CD4-positive, alpha-beta T cell (primary cell): ENCODE results near the gene RANBP10. TPM values are rescaled to one million over a fixed set of nuclear protein-coding genes. Genes with fewer than 3 reads are reported as not detected.

Experiments
- ATAC-seq: fragments of 200-7000 bp; cut with Tn5 transposase; one replicate; pipeline ENCODE4 v1.10.0; 2022; ENCODE audit warnings: mild to moderate bottlenecking; ENCODE audit not compliant: poor library complexity
- CTCF ChIA-PET: fragments of 350-600 bp; sonication (Branson Sonifier 250); formaldehyde crosslinking; loops from one replicate; lab custom pipeline; 2021; ENCODE audit warnings: antibody characterized with exemption, inconsistent platforms; lab: Charles Lee
- POLR2A ChIA-PET: fragments of 350-600 bp; sonication (Branson Sonifier 250); formaldehyde crosslinking; loops from one replicate; lab custom pipeline; 2021; ENCODE audit warnings: antibody characterized with exemption, inconsistent platforms; lab: Charles Lee
- DNase-seq, 14 experiments: peaks; one replicate each; pipeline ENCODE4 v3.0.0-alpha.2; 2013 to 2020; ENCODE audit warnings: mixed read lengths in 2 of 14
- H3K27ac ChIP-seq, 2 donors: one replicate each; pipeline versions ENCODE4 v1.5.1 to v1.7.0; 2013; ENCODE audit warnings: low read length in 2 of 2, low read depth in 1 of 2, mild to moderate bottlenecking in 1 of 2
- H3K27me3 ChIP-seq, 2 experiments: 1 replicate in 1 of 2; 2 replicates in 1 of 2; pipeline versions ENCODE4 v1.6.1 to v1.7.0; 2013; ENCODE audit warnings: low read length in 2 of 2, control low read depth in 1 of 2, mild to moderate bottlenecking in 1 of 2, moderate library complexity in 1 of 2; ENCODE audit not compliant: insufficient read depth in 2 of 2, control insufficient read depth in 1 of 2
- H3K36me3 ChIP-seq: one replicate; pipeline ENCODE4 v1.6.1; 2013; ENCODE audit warnings: low read length, control low read depth; ENCODE audit not compliant: insufficient read depth
- H3K4me1 ChIP-seq: one replicate; pipeline ENCODE4 v1.6.1; 2013; ENCODE audit warnings: low read length, control low read depth; ENCODE audit not compliant: insufficient read depth
- H3K4me3 ChIP-seq: one replicate; pipeline ENCODE4 v1.5.1; 2013; ENCODE audit warnings: mild to moderate bottlenecking, low read length, moderate library complexity
- H3K9me3 ChIP-seq, 2 experiments: 1 replicate in 1 of 2; 2 replicates in 1 of 2; pipeline versions ENCODE4 v1.6.1 to v1.7.0; 2013; ENCODE audit warnings: low read length in 2 of 2, mild to moderate bottlenecking in 2 of 2, control low read depth in 1 of 2, moderate library complexity in 1 of 2; ENCODE audit not compliant: control insufficient read depth in 1 of 2, insufficient read depth in 1 of 2
- H3K27ac Mint-ChIP-seq: one replicate; pipeline ENCODE4 v1.8.0; 2020; ENCODE audit warnings: mixed read lengths
- H3K27me3 Mint-ChIP-seq: one replicate; pipeline ENCODE4 v1.8.0; 2021; ENCODE audit warnings: mixed read lengths
- H3K36me3 Mint-ChIP-seq: one replicate; pipeline ENCODE4 v1.8.0; 2021; ENCODE audit warnings: low read depth, mixed read lengths
- H3K4me1 Mint-ChIP-seq: one replicate; pipeline ENCODE4 v1.8.0; 2021; ENCODE audit warnings: low read depth, mixed read lengths
- H3K4me3 Mint-ChIP-seq: one replicate; pipeline ENCODE4 v1.8.0; 2020; ENCODE audit warnings: mild to moderate bottlenecking, mixed read lengths
- H3K9me3 Mint-ChIP-seq: one replicate; pipeline ENCODE4 v1.8.0; 2020; ENCODE audit warnings: mixed read lengths
- CTCF ChIP-seq: fragments of 200-600 bp; IDR thresholded peaks from one replicate; pipeline ENCODE4 v1.8.0; 2022; ENCODE audit warnings: antibody characterized with exemption, mild to moderate bottlenecking
- intact Hi-C, 2 experiments: fragments of 100-400 bp; cut with DNase I in 1 of 2; cut with micrococcal nuclease in 1 of 2; formaldehyde crosslinking; loops; one replicate each; pipeline versions ENCODE4 v1.15.1 to v1.9.0; 2023 to 2025; cut with DNase I, micrococcal nuclease
- total RNA-seq, 174 experiments: library from RNA in 2 of 174; stranded (reverse) in 2 of 174; gene quantifications; one replicate each; pipeline ENCODE4 v1.2.3 and lab custom pipeline; 2021 to 2026

RANBP10 gene
- total RNA-seq, 2 experiments from 2014 or later = 12.0 to 13.6 TPM

GRCh38 chr16:67828651-67829050 lies 22.3 kb upstream of the RANBP10 start:
- peaks cover 13% of the 10 kb centered on the region for H3K4me1 ChIP-seq
- DNase-seq = no peak
- CTCF ChIA-PET = no interaction called here

DNA sequence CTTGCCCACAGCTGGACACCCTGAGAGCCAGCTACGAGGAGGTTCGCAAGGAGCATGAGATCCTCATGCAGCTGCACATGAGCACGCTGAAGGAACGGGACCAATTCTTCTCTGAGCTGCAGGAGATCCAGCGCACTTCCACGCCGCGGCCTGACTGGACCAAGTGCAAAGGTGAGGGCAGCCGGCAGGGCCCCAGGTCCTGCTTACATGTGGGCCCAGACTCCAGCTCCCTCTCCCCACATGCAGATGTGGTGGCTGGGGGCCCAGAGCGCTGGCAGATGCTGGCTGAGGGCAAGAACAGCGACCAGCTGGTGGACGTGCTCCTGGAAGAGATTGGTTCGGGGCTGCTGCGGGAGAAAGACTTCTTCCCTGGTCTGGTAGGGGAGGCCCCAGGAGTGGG lies 19.5 kb upstream of the RANBP10 start:
- ATAC-seq (no peak), DNase-seq (no peak)
- Mint-ChIP-seq H3K27ac (no peak overlapping the region), H3K4me1 (no peaks in the 10 kb centered on the region), H3K36me3 (peaks cover 19% of the 10 kb centered on the region), H3K27me3 (no peaks in the 10 kb centered on the region), H3K4me3 (no peak overlapping the region), H3K9me3 (no peaks in the 10 kb centered on the region)
- H3K9me3 ChIP-seq = no peaks in the 10 kb centered on the region
- no peaks in the 10 kb centered on the region for H3K27me3 ChIP-seq
- peaks cover 33% of the 10 kb centered on the region for H3K36me3 ChIP-seq
- H3K4me3 ChIP-seq = no peak overlapping the region
- intact Hi-C loops = no loop called here
- no peak overlapping the region for H3K27ac ChIP-seq
- TF ChIP-seq CTCF = no peak
- POLR2A ChIA-PET = no interaction called here
- H3K4me1 ChIP-seq = no peaks in the 10 kb centered on the region
- CTCF ChIA-PET = interaction anchor here (1.3 to 3.3 kb wide), 2 partner anchors 10 to 15 kb away, joined by 3 to 13 read pairs; no protein-coding TSS in a partner anchor

More at GRCh38 chr16:67828651-67829050, 22.3 kb upstream of the RANBP10 start:
- intact Hi-C loops = no loop called here
- Histone ChIP-seq H3K27me3 (no peaks in the 10 kb centered on the region), H3K9me3 (no peaks in the 10 kb centered on the region), H3K36me3 (peaks cover 45% of the 10 kb centered on the region), H3K27ac (no peak overlapping the region), H3K4me3 (no peak overlapping the region)
- ATAC-seq = no peak
- peaks cover 14% of the 10 kb centered on the region for H3K4me1 Mint-ChIP-seq
- H3K9me3 Mint-ChIP-seq = no peaks in the 10 kb centered on the region
- peaks cover 32% of the 10 kb centered on the region for H3K36me3 Mint-ChIP-seq
- no peak for TF ChIP-seq CTCF
- no peak overlapping the region for H3K27ac Mint-ChIP-seq
- no peak overlapping the region for H3K4me3 Mint-ChIP-seq
- POLR2A ChIA-PET = interaction anchor here (0.6 kb wide), 1 partner anchor 590 kb away, joined by 3 read pairs; no protein-coding TSS in a partner anchor
- no peaks in the 10 kb centered on the region for H3K27me3 Mint-ChIP-seq

GRCh38 chr16:67825119-67825518 lies 18.8 kb upstream of the RANBP10 start:
- Histone ChIP-seq H3K9me3 (no peaks in the 10 kb centered on the region), H3K27ac (no peak overlapping the region), H3K36me3 (peaks cover 25% of the 10 kb centered on the region), H3K4me3 (no peak overlapping the region), H3K27me3 (no peaks in the 10 kb centered on the region), H3K4me1 (no peaks in the 10 kb centered on the region)
- ChIA-PET CTCF (interaction anchor here (3.3 kb wide), 1 partner anchor 9 kb away, joined by 13 read pairs; no protein-coding TSS in a partner anchor), POLR2A (no interaction called here)
- TF ChIP-seq CTCF = no peak
- Mint-ChIP-seq H3K9me3 (no peaks in the 10 kb centered on the region), H3K36me3 (peaks cover 11% of the 10 kb centered on the region), H3K4me3 (no peak overlapping the region), H3K27me3 (no peaks in the 10 kb centered on the region), H3K27ac (no peak overlapping the region), H3K4me1 (no peaks in the 10 kb centered on the region)
- ATAC-seq = no peak
- intact Hi-C loops = no loop called here
- DNase-seq = no peak
